Measurements from ENCODE around the gene NFS1. TPM values are rescaled to one million over a fixed set of nuclear protein-coding genes. Genes with fewer than 3 reads are reported as not detected.

The NFS1 gene
- total RNA-seq, 2 experiments from 2014 or later = 10.6 to 11.5 TPM

GRCh38 chr20:35665949-35666288 lies 33.2 kb downstream of the NFS1 start:
- peak in 1 of 14 experiments; percentile 26 for DNase-seq
- ChIA-PET POLR2A (interaction anchor here (0.6 to 8.2 kb wide), 5 partner anchors 42 to 253 kb away, joined by 3 to 147 read pairs (median 12); partner anchors contain the start of genes CEP250, RBM39 and SPAG4), CTCF (no interaction called here)
- no peaks in the 10 kb centered on the region for H3K27me3 Mint-ChIP-seq
- no peak overlapping the region for H3K27ac ChIP-seq (ENCODE audit: low read depth in 1 of 2, low read length in 2 of 2)
- H3K4me3 ChIP-seq (ENCODE audit: low read length) = no peak overlapping the region
- intact Hi-C loops (cut with DNase I, micrococcal nuclease) = loop anchor here (1.0 to 2.0 kb wide), 4 partner anchors 33 to 123 kb away; partner anchors contain the start of genes NFS1 (in 2 of the 2), RBM39 (in 2 of the 2), ROMO1 (in 2 of the 2) and ERGIC3 (in 1 of the 2)
- peaks cover 27% of the 10 kb centered on the region for H3K36me3 ChIP-seq (ENCODE audit: insufficient read depth, low read length)
- no peak for ATAC-seq (ENCODE audit: poor library complexity)
- H3K4me3 Mint-ChIP-seq = peak overlapping the region; percentile 64
- no peaks in the 10 kb centered on the region for H3K9me3 Mint-ChIP-seq
- H3K36me3 Mint-ChIP-seq (ENCODE audit: low read depth) = peaks cover 46% of the 10 kb centered on the region
- H3K4me1 Mint-ChIP-seq (ENCODE audit: low read depth) = peaks cover 37% of the 10 kb centered on the region
- H3K4me1 ChIP-seq (ENCODE audit: insufficient read depth, low read length) = peaks cover 26% of the 10 kb centered on the region
- no peaks in the 10 kb centered on the region for H3K9me3 ChIP-seq (ENCODE audit: control insufficient read depth in 1 of 2, insufficient read depth in 1 of 2, low read length in 2 of 2)
- no peak for TF ChIP-seq CTCF (IDR thresholded peaks at IDR 0.05)
- H3K27me3 ChIP-seq (ENCODE audit: control insufficient read depth in 1 of 2, insufficient read depth in 2 of 2, low read length in 2 of 2) = no peaks in the 10 kb centered on the region
- peak overlapping the region; percentile 57 for H3K27ac Mint-ChIP-seq

- DNase-seq (peak; percentile 87 to 97 (median 92)), ATAC-seq (ENCODE audit: poor library complexity) (peak; percentile 67)
- no peak for TF ChIP-seq CTCF (IDR thresholded peaks at IDR 0.05)
- peak within 1 kb of the TSS; percentile 89 for H3K4me3 Mint-ChIP-seq
- H3K4me3 ChIP-seq (ENCODE audit: low read length) = peak within 1 kb of the TSS; percentile 97
- peaks cover 33% of the 10 kb centered on the region for H3K36me3 Mint-ChIP-seq (ENCODE audit: low read depth)
- H3K4me1 Mint-ChIP-seq (ENCODE audit: low read depth) = peaks cover 49% of the 10 kb centered on the region
- peaks cover 37% of the 10 kb centered on the region for H3K4me1 ChIP-seq (ENCODE audit: insufficient read depth, low read length)
- no peaks in the 10 kb centered on the region for H3K27me3 ChIP-seq (ENCODE audit: control insufficient read depth in 1 of 2, insufficient read depth in 2 of 2, low read length in 2 of 2)
- H3K9me3 Mint-ChIP-seq = no peaks in the 10 kb centered on the region
- H3K27me3 Mint-ChIP-seq = no peaks in the 10 kb centered on the region
- H3K9me3 ChIP-seq (ENCODE audit: control insufficient read depth in 1 of 2, insufficient read depth in 1 of 2, low read length in 2 of 2) = no peaks in the 10 kb centered on the region
- peak within 1 kb of the TSS; percentile 99 for H3K27ac ChIP-seq (ENCODE audit: low read depth in 1 of 2, low read length in 2 of 2)
- ChIA-PET CTCF (interaction anchor here (0.9 to 8.1 kb wide), 5 partner anchors 35 to 77 kb away, joined by 3 to 57 read pairs (median 6); partner anchors contain the start of genes NFS1, RBM39 and ROMO1), POLR2A (interaction anchor here (0.8 to 8.2 kb wide), 20 partner anchors 9 to 518 kb away, joined by 3 to 147 read pairs (median 10); partner anchors contain the start of genes CEP250, EDEM2, ERGIC3 and NFS1)
- intact Hi-C loops (cut with DNase I, micrococcal nuclease) = loop anchor here (1.0 to 5.0 kb wide), 9 partner anchors 34 to 172 kb away; partner anchors contain the start of genes ERGIC3 (in 2 of the 2), NFS1 (in 2 of the 2), RBM39 (in 2 of the 2) and ROMO1 (in 2 of the 2)
- H3K36me3 ChIP-seq (ENCODE audit: insufficient read depth, low read length) = peaks cover 14% of the 10 kb centered on the region
- H3K27ac Mint-ChIP-seq = peak within 1 kb of the TSS; percentile 99
These were observed 34.5 kb downstream of the NFS1 start, which contains the start of the genes CPNE1 and RBM12 for GRCh38 chr20:35664466-35665206. Gene CPNE1, minus strand, starts transcription at chr20:35664900. Its CDS starts 31,977 bp downstream, at chr20:35632923. Gene RBM12, minus strand, starts transcription at chr20:35664900. Its CDS starts 9,578 bp downstream, at chr20:35655322.
